Esophagus muscularis mucosa (tissue), 4 donors: ENCODE measurements around the gene GNB4.

Source experiments
- CTCF ChIP-seq, 3 experiments: fragments of 200-600 bp in 2 of 3; fragments of 450-650 bp in 1 of 3; sonication (generic) in 2 of 3; IDR thresholded peaks; one replicate each; pipeline ENCODE4 v1.5.1; 2017 to 2019; ENCODE audit warnings: antibody characterized with exemption in 3 of 3, mild to moderate bottlenecking in 2 of 3, moderate library complexity in 1 of 3
- EP300 ChIP-seq: sonication (generic); formaldehyde crosslinking; IDR thresholded peaks from one replicate; pipeline ENCODE4 v1.6.1; 2017; ENCODE audit warnings: antibody characterized with exemption
- POLR2A ChIP-seq: fragments of 450-650 bp; IDR thresholded peaks from one replicate; pipeline ENCODE4 v1.6.1; 2017; ENCODE audit warnings: antibody characterized with exemption, moderate library complexity, mild to moderate bottlenecking, low read depth

GRCh38 chr3:179375091-179375999 is 75.9 kb downstream of the GNB4 start:
- no peak for TF ChIP-seq POLR2A
- no peak for TF ChIP-seq CTCF (IDR thresholded peaks at IDR 0.05)
- TF ChIP-seq EP300: no peak
